Erythroblast (primary cell): Measurements from ENCODE around the gene SCN8A.

Source experiments
- GATA1 ChIP-seq: IDR thresholded peaks from 2 replicates; pipeline ENCODE4 v1.6.1; 2011; ENCODE audit warnings: low read depth, mild to moderate bottlenecking, control low read depth, low read length, moderate library complexity
- POLR2A ChIP-seq: IDR thresholded peaks from 2 replicates; pipeline ENCODE4 v1.6.1; 2011; ENCODE audit warnings: mild to moderate bottlenecking, low read length

DNA sequence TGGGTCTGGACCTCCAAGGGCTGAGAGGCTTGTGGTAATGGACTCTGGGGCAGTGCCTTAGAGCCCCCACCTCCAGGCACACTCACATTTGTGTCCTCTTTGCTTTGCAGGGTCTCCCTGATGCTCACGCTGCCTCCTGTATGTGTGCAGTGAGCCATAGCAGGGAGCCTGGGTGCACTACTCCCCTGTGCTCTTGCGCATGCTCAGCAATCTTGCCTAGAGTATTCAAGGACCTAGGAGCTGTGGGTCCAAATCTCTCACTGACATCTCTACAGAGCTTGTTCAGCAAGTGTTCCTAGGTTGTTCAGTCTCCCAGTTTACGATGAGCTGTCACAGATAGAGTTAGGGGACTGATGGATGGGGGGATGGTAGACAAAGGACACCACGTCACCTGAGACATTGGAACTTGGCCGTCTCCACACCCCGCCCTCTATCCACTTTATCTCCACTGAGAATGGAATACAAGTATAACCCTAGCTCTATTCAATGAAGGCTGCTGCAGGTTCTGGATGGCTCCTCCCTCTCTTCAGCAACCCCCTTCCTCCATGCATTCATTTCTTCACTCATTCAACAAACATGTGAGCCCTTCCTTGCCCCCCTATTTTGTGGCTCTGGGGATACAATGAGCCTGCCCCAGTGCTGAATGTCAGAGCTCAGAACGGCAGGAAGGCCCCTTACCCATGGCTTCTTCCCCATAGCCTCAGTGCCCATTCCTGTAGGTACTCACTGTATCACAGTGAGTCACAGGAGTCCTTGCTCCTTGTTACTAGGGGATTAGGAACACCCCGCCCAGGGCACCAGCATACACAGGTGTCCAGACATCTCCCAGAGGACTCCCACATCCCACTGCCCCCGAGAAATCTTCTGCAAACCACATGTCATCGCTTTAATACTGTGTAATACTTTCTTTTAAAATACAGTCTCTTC lies 226.3 kb downstream of the SCN8A start:
- no peak for TF ChIP-seq POLR2A
- TF ChIP-seq GATA1, result no peak
